ENCODE measurements around the gene MGMT.

DNA sequence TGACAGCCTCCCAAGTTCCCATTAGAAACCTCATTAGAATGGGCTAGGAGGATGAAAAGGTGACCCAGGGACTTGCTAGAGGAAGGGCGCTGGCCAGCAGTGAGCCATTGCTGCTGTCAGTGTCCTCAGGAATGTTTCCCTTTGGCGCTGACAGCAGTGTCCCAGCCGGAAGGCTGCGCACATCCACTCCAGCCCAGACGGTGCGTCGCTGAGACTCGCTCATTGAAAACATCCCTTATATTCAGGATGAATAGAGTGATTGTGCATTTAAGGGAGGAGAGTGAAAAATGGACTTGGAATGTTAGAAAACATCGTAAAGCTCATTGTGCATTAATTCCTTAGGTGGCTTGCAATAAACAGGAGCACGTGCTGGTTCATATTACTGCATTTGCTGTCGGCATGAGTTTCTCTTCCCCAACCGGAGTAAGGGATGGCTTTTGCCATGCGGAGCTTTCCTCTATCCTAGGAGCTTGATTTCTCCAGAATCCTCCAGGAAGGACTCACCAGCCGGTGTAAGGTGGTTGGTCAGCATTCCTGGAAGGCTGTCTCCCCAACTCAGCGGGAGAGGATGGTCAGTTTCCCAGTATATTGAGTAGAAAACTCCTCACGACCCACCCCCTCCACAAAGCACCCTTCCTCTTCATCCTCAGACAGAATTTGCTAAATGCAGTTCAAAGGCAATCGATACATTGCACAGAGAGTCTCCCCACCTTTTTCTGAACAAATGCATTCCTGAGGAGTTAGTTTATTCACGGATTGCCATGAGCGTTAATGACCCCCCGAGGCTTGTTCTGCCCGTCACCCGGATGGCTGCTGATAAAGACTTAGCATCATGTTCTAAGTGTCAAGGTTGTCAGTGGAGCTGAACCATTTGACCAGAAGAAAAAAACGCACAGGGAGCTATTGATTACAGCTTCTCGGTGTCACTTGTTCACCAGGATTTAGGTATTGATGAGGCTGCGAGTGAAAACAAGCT, 295.2 kb downstream of the MGMT start:
- TF ChIP-seq, protein P1, sequence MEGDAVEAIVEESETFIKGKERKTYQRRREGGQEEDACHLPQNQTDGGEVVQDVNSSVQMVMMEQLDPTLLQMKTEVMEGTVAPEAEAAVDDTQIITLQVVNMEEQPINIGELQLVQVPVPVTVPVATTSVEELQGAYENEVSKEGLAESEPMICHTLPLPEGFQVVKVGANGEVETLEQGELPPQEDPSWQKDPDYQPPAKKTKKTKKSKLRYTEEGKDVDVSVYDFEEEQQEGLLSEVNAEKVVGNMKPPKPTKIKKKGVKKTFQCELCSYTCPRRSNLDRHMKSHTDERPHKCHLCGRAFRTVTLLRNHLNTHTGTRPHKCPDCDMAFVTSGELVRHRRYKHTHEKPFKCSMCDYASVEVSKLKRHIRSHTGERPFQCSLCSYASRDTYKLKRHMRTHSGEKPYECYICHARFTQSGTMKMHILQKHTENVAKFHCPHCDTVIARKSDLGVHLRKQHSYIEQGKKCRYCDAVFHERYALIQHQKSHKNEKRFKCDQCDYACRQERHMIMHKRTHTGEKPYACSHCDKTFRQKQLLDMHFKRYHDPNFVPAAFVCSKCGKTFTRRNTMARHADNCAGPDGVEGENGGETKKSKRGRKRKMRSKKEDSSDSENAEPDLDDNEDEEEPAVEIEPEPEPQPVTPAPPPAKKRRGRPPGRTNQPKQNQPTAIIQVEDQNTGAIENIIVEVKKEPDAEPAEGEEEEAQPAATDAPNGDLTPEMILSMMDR (IDR thresholded peaks at IDR 0.05), result no peak
- TF ChIP-seq ZFX (IDR thresholded peaks at IDR 0.05; ENCODE audit: borderline replicate concordance), result no peak

Data from 22Rv1 (cell line).